ENCODE data around the gene CDH4. TPM values are rescaled to one million over a fixed set of nuclear protein-coding genes. Genes with fewer than 3 reads are reported as not detected.

CDH4 gene
- total and polyA plus RNA-seq, 2 of the 13 experiments (the other 11 are each of a cell fraction or from before 2014, with no cell fraction given): not detected

DNA sequence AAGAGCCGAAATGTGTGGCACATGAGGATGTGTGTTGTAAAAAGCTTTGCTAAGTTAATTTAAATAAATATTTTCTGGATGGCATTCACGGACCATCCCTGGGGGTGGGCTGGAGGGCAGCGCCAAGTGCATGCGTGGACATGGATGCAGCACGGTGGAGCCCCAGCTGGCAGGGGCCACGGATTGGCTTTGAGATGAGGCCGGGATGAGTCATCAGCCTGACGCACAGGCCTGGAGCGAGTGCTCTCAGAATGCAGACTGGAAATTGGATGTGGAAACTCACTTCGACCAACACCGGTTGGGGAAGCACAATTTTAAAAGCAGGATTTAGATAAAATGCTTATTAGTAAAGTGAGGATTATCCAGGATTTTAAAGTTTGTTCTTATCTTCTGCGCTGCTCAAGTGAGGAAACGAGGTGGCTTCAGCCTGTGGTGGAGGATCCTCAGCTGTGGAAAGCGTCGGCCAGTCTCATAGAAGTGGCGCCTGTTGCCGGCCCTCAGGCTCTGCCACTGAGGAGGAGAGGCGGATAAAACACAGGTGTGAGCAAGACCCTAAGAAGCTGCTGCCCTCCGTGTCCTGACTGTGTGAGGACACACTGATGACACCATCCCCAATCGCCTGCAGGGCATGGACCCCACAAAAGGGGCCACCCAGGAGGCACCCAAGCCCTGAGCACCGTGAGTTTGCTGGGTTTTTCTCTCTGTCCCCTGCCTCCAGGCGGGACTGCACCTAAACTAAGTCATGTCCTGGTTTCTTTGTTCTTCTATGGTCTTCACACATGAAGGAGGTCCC, 279.7 kb downstream of the CDH4 start:
- no TSS peak for BruUV-seq (replicated peaks)
- H3K9me3 ChIP-seq (ENCODE audit: low read length): no peaks in the 10 kb centered on the region
- ChIA-PET CTCF (ENCODE audit: low intra/inter-chr PET ratio, low total read pairs) (no interaction called here), POLR2A (no interaction called here)
- FAIRE-seq (no peak), DNase-seq (ENCODE audit: low spot score) (no peak), ATAC-seq (no peak)
- TF ChIP-seq FOSL2 (CRISPR knock-in tag; IDR thresholded peaks at IDR 0.05) (peak; percentile 21; the same call in 1 of the 2 replicates), HNF4A (CRISPR knock-in tag; IDR thresholded peaks at IDR 0.05) (no peak)
- H3K27ac ChIP-seq (ENCODE audit: extremely low read length, insufficient read depth, low read length): no peak overlapping the region
- in situ Hi-C loops (cut with HindIII; ENCODE audit: extremely low pct_ligation_motif_present, low pct_unique_long_range_greater_than_20kb): no loop called here
- no peak overlapping the region for H3K4me2 ChIP-seq (ENCODE audit: low read depth, low read length)
- H3K4me3 ChIP-seq (replicated peaks in 1 of 3; ENCODE audit: insufficient read depth in 1 of 3, low read depth in 2 of 3, low read length in 3 of 3): no peak overlapping the region
- no peaks in the 10 kb centered on the region for H3K79me2 ChIP-seq (ENCODE audit: insufficient read depth, low read length)
- no peaks in the 10 kb centered on the region for H3K4me1 ChIP-seq (ENCODE audit: insufficient read depth, low read length)
- WGBS (ENCODE audit: low lambda C conversion rate): 29% methylated on average over 22 of the region's 22 CpGs
- peaks cover 13 to 50% of the 10 kb centered on the region in 2 experiments; a peak in 4 of 5 replicates for H3K27me3 ChIP-seq (ENCODE audit: control insufficient read depth in 1 of 2, insufficient read depth in 2 of 2, low read length in 2 of 2)
- intact Hi-C loops (cut with micrococcal nuclease; ENCODE audit: unreplicated experiment): no loop called here
- H3K36me3 ChIP-seq (replicated peaks in 1 of 2; ENCODE audit: control insufficient read depth in 1 of 2, insufficient read depth in 2 of 2, low read length in 2 of 2): no peaks in the 10 kb centered on the region
- no peak overlapping the region for H3K9ac ChIP-seq (ENCODE audit: insufficient read depth, low read depth, low read length)
- no peak overlapping the region for H2AFZ ChIP-seq (ENCODE audit: low read length)
- H4K20me1 ChIP-seq (ENCODE audit: insufficient read depth, low read length): no peaks in the 10 kb centered on the region; the same call in 1 of the 2 replicates

DNA sequence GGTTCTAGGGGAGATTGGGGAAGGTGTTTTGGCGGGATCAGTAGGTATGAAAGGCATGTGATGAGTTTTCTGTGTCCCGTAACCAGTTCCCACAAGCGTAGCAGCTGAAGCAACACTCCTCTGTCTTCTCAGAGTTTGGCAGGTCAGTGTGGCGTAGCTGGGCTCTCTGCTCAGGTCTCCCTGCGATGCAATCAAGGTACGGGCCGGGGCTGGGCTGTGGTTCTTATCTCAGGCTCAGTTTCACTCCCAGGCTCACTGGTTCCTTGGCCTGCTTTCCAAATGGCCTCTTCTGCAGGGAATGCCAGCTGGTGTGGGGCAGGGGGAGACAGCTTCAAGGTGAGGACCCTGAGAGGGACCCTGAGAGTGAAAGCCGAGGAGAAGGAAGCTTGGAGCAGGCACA, 280.7 kb downstream of the CDH4 start:
- H3K9ac ChIP-seq (ENCODE audit: insufficient read depth, low read depth, low read length): no peak overlapping the region
- no peaks in the 10 kb centered on the region for H3K36me3 ChIP-seq (replicated peaks in 1 of 2; ENCODE audit: control insufficient read depth in 1 of 2, insufficient read depth in 2 of 2, low read length in 2 of 2)
- H3K27ac ChIP-seq (ENCODE audit: extremely low read length, insufficient read depth, low read length): no peak overlapping the region
- H3K4me1 ChIP-seq (ENCODE audit: insufficient read depth, low read length): no peaks in the 10 kb centered on the region
- no peak overlapping the region for H3K4me2 ChIP-seq (ENCODE audit: low read depth, low read length)
- ATAC-seq (no peak), FAIRE-seq (no peak), DNase-seq (ENCODE audit: low spot score) (no peak)
- H4K20me1 ChIP-seq (ENCODE audit: insufficient read depth, low read length): no peaks in the 10 kb centered on the region; the same call in 1 of the 2 replicates
- peaks cover 17 to 60% of the 10 kb centered on the region in 2 experiments; a peak in 4 of 5 replicates for H3K27me3 ChIP-seq (ENCODE audit: control insufficient read depth in 1 of 2, insufficient read depth in 2 of 2, low read length in 2 of 2)
- ChIA-PET POLR2A (no interaction called here), CTCF (ENCODE audit: low intra/inter-chr PET ratio, low total read pairs) (no interaction called here)
- no peak overlapping the region for H3K4me3 ChIP-seq (replicated peaks in 1 of 3; ENCODE audit: insufficient read depth in 1 of 3, low read depth in 2 of 3, low read length in 3 of 3)
- WGBS (ENCODE audit: low lambda C conversion rate): 10% methylated on average over 8 of the region's 8 CpGs
- H3K9me3 ChIP-seq (ENCODE audit: low read length): no peaks in the 10 kb centered on the region
- in situ Hi-C loops (cut with HindIII; ENCODE audit: extremely low pct_ligation_motif_present, low pct_unique_long_range_greater_than_20kb) (no loop called here), intact Hi-C loops (cut with micrococcal nuclease; ENCODE audit: unreplicated experiment) (no loop called here)
- no TSS peak for BruUV-seq (replicated peaks)
- H2AFZ ChIP-seq (ENCODE audit: low read length): no peak overlapping the region
- H3K79me2 ChIP-seq (ENCODE audit: insufficient read depth, low read length): no peaks in the 10 kb centered on the region
- no peak for TF ChIP-seq MATR3 (CRISPR knock-in tag; IDR thresholded peaks at IDR 0.05)
- TF ChIP-seq, protein P1, sequence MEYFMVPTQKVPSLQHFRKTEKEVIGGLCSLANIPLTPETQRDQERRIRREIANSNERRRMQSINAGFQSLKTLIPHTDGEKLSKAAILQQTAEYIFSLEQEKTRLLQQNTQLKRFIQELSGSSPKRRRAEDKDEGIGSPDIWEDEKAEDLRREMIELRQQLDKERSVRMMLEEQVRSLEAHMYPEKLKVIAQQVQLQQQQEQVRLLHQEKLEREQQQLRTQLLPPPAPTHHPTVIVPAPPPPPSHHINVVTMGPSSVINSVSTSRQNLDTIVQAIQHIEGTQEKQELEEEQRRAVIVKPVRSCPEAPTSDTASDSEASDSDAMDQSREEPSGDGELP (IDR thresholded peaks at IDR 0.05; ENCODE audit: borderline replicate concordance, low read depth): no peak
- TF ChIP-seq, protein P2, sequence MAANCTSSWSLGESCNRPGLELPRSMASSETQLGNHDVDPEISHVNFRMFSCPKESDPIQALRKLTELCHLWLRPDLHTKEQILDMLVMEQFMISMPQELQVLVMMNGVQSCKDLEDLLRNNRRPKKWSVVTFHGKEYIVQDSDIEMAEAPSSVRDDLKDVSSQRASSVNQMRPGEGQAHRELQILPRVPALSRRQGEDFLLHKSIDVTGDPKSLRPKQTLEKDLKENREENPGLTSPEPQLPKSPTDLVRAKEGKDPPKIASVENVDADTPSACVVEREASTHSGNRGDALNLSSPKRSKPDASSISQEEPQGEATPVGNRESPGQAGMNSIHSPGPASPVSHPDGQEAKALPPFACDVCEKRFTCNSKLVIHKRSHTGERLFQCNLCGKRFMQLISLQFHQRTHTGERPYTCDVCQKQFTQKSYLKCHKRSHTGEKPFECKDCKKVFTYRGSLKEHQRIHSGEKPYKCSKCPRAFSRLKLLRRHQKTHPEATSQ (CRISPR knock-in tag; IDR thresholded peaks at IDR 0.05; ENCODE audit: borderline replicate concordance): no peak
- TF ChIP-seq PHB2 (IDR thresholded peaks at IDR 0.05; ENCODE audit: partially characterized antibody): no peak
- TF ChIP-seq, protein P3, sequence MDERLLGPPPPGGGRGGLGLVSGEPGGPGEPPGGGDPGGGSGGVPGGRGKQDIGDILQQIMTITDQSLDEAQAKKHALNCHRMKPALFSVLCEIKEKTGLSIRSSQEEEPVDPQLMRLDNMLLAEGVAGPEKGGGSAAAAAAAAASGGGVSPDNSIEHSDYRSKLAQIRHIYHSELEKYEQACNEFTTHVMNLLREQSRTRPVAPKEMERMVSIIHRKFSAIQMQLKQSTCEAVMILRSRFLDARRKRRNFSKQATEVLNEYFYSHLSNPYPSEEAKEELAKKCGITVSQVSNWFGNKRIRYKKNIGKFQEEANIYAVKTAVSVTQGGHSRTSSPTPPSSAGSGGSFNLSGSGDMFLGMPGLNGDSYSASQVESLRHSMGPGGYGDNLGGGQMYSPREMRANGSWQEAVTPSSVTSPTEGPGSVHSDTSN (CRISPR knock-in tag; IDR thresholded peaks at IDR 0.05): no peak
- no peak for TF ChIP-seq SPEN (CRISPR knock-in tag; IDR thresholded peaks at IDR 0.05; ENCODE audit: low read depth)
- TF ChIP-seq ZNF841 (CRISPR knock-in tag; IDR thresholded peaks at IDR 0.05; ENCODE audit: borderline replicate concordance): no peak
- TF ChIP-seq, protein P4, sequence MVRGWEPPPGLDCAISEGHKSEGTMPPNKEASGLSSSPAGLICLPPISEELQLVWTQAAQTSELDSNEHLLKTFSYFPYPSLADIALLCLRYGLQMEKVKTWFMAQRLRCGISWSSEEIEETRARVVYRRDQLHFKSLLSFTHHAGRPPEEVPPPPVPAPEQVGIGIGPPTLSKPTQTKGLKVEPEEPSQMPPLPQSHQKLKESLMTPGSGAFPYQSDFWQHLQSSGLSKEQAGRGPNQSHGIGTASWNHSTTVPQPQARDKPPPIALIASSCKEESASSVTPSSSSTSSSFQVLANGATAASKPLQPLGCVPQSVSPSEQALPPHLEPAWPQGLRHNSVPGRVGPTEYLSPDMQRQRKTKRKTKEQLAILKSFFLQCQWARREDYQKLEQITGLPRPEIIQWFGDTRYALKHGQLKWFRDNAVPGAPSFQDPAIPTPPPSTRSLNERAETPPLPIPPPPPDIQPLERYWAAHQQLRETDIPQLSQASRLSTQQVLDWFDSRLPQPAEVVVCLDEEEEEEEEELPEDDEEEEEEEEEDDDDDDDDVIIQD (CRISPR knock-in tag; IDR thresholded peaks at IDR 0.05; ENCODE audit: low read depth): no peak
- no peak for TF ChIP-seq MIXL1 (CRISPR knock-in tag; IDR thresholded peaks at IDR 0.05)
- no peak for TF ChIP-seq SMC3 (IDR thresholded peaks at IDR 0.05; ENCODE audit: low read length)

All from HepG2 (cell line).